Stomach (tissue), 9 donors: ENCODE data around the gene SPON2. TPM values are rescaled to one million over a fixed set of nuclear protein-coding genes. Genes with fewer than 3 reads are reported as not detected.

Experiments used
- DNase-seq, 2 donors: peaks; one replicate each; pipeline versions ENCODE4 v3.0.0 to v3.0.0-alpha.2; 2013 to 2019
- H3K27ac ChIP-seq, 5 donors: fragments of 200-600 bp in 4 of 5; sonication (generic) in 4 of 5; one replicate each; pipeline ENCODE4 v1.5.1; 2013 to 2019; ENCODE audit warnings: mild to moderate bottlenecking in 1 of 5, moderate library complexity in 1 of 5
- H3K27me3 ChIP-seq, 3 donors: fragments of 200-600 bp; sonication (generic); one replicate each; pipeline ENCODE4 v1.5.1; 2017 to 2019; ENCODE audit warnings: mixed run types in 1 of 3
- H3K36me3 ChIP-seq, 4 donors: fragments of 200-600 bp; sonication (generic); 1 replicate in 3 of 4; 2 replicates in 1 of 4; pipeline ENCODE4 v1.5.1; 2016 to 2019
- H3K4me1 ChIP-seq, 4 donors: fragments of 200-600 bp; sonication (generic); one replicate each; pipeline ENCODE4 v1.5.1; 2016 to 2019
- H3K4me3 ChIP-seq, 4 donors: fragments of 200-600 bp; sonication (generic) in 3 of 4; one replicate each; pipeline ENCODE4 v1.5.1; 2016 to 2019; ENCODE audit warnings: mild to moderate bottlenecking in 1 of 4
- H3K9me3 ChIP-seq, 4 donors: fragments of 200-600 bp; sonication (generic); one replicate each; pipeline ENCODE4 v1.5.1; 2016 to 2019
- CTCF ChIP-seq, 7 experiments: fragments of 450-650 bp in 4 of 7; fragments of 200-600 bp in 3 of 7; sonication (generic) in 3 of 7; IDR thresholded peaks; one replicate each; pipeline ENCODE4 v1.5.1; 2016 to 2019; ENCODE audit warnings: antibody characterized with exemption in 7 of 7, control low read depth in 2 of 7, mild to moderate bottlenecking in 1 of 7
- EP300 ChIP-seq: sonication (generic); formaldehyde crosslinking; IDR thresholded peaks from one replicate; pipeline ENCODE4 v1.6.1; 2017; ENCODE audit warnings: antibody characterized with exemption
- POLR2A ChIP-seq, 4 donors: fragments of 450-650 bp; IDR thresholded peaks; one replicate each; pipeline ENCODE4 v1.6.1; 2016; ENCODE audit warnings: antibody characterized with exemption in 4 of 4, control low read depth in 2 of 4, mild to moderate bottlenecking in 1 of 4, moderate library complexity in 1 of 4
- POLR2AphosphoS5 ChIP-seq, 3 donors: sonication (generic); formaldehyde crosslinking; IDR thresholded peaks; one replicate each; pipeline ENCODE4 v1.6.1; 2016; ENCODE audit warnings: antibody characterized with exemption in 3 of 3
- WGBS, 5 donors: extraction: QIAGEN DNeasy Blood & Tissue Kit in 3 of 5; methylation state at CpG; one replicate each; pipeline versions ENCODE4 v1.1.5 to v1.1.7; 2013 to 2018; 5-methylcytosine and 5-hydroxymethylcytosine counted together
- intact Hi-C: fragments of 100-400 bp; cut with DNase I; formaldehyde crosslinking; loops from one replicate; pipeline ENCODE4 v1.15.1; 2023; ENCODE audit warnings: low total_unique reads
- polyA plus RNA-seq, 3 donors: library from polyadenylated mRNA; stranded (reverse); fragments of 200-250 nt; gene quantifications; one replicate each; pipeline ENCODE4 v1.2.3, GENCODE V29; 2013
- total RNA-seq, 5 donors: library from RNA; depleted of rRNA; stranded (reverse); fragments of >200 nt; gene quantifications; one replicate each; pipeline versions ENCODE4 v1.1.0 to v1.2.3, GENCODE V29; 2014 to 2016
- donor health status: healthy with polysubstance abuse.
- donor health status: Bipolar disorder and iron deficiency.
- donor health status: healthy.

Gene SPON2
- total and polyA plus RNA-seq, 8 donors, result 12.8 to 224 (median 47.6) TPM

GRCh38 chr4:1216076-1216614 lies 43.8 kb upstream of the SPON2 start:
- 90 to 96% (median 95%) methylated on average over 8 to 34 of the region's 34 CpGs for WGBS, 5 donors

DNA sequence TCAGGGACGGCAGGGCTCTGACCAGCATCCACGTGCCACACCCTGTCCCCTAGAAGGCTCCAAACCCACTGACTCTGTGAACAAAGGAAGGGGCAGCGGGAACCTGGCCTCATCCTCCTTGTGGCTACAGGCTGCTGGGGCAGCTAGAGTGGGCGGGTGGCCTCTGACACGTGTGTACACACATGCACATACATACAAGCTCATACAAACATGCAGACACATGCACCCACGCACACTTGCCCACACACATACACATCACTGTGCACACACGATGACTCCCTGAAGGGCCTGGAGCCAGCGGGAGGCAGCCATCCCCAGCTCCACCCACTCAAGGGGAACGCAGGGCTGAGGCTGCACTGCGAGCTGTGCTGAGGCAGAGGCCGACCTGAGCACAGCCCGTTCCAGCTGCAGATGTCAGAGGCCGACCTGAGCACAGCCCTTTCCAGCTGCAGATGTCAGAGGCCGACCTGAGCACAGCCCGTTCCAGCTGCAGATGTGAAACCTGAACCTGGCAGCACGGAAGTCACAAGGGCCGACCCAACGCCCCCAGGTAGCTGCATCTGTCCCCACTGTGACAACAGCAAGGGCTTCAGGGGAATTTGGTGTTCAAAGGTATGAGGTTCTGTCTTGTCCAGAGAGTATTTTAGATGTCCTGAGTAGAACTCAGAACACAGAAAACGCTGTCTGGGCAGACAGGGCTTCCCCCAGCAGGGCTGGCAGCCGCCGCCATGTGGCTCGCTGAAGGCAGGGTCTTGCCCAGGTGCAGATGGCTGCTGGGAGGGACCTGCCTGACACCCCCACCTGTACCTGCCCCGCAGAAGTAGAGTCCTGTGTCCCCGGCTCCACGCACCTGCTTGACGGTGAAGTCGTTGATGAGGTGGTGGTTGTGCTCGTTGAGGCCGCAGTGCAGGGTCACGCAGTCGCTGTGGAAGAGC lies 43.0 kb upstream of the SPON2 start:
- Histone ChIP-seq H3K27ac (peak overlapping the region in 3 of 5 donors; percentile 18 to 74 (median 44)), H3K36me3 (peaks cover 41 to 87% (median 84%) of the 10 kb centered on the region in 4 donors)
- intact Hi-C loops, result no loop called here

More at GRCh38 chr4:1216076-1216614, 43.8 kb upstream of the SPON2 start:
- peaks cover 17 to 78% (median 49%) of the 10 kb centered on the region in 4 donors for H3K4me1 ChIP-seq
- peaks cover 41 to 87% (median 84%) of the 10 kb centered on the region in 4 donors for H3K36me3 ChIP-seq
- H3K4me3 ChIP-seq, result no peak overlapping the region
- H3K27ac ChIP-seq, result peak overlapping the region in 3 of 5 donors; percentile 45 to 74 (median 57)
- H3K27me3 ChIP-seq, result no peaks in the 10 kb centered on the region
- no peaks in the 10 kb centered on the region for H3K9me3 ChIP-seq
- TF ChIP-seq CTCF (IDR thresholded peaks at IDR 0.05), result no peak
- TF ChIP-seq EP300, result no peak
- no peak for TF ChIP-seq POLR2AphosphoS5 (IDR thresholded peaks at IDR 0.05)
- TF ChIP-seq POLR2A (IDR thresholded peaks at IDR 0.05), result no peak
- intact Hi-C loops, result no loop called here
- DNase-seq, result no peak

DNA sequence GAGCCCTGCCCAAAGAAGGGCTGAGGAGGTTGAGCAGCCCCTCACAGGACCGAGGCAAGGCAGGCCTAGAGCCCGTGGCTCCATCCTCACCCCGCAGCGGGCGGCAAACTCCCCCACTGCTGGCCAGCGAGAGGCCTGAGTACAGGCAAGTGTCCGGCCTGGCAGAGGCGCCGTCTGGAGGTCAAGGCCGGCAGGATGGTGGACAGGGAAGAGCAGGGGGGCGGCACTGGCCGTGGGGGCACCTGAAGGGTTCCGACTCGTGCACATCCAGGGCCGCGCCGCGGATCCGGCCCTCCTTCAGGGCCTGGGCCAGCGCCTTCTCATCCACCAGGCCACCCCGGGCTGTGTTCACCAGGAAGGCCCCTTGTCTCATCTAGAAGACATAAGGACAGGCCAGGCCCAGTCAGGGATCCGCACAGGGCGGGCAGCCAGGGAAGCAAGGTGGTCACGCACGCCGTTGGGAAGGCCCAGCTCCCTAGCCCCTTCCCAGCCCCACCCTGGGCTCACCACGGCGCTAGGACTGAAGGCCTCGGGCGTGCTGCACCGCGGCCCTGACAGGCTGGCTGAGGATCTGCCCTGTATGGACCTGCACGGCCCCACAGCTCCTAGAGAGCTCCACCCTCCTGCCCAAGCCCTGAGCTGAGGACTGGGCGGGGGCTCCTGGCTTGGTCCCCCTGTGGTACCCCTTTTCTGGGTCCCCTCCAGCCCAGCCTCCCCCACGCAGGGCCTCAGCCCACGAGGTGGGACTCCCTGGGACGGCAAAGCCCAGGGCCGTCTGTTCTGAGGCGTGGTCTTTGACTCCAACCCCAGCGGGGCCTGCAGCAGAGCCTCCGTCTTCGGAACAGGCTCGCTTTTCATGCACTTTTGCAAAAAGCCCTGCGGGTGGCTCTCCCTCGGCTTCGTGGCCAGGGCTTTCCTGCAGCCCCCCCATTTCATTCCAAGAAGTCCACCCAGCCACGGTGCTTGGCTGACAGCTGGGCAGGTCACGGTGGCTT lies 42.0 kb upstream of the SPON2 start:
- H3K27me3 ChIP-seq, result no peaks in the 10 kb centered on the region
- H3K27ac ChIP-seq, result peak overlapping the region in 3 of 5 donors; percentile 8 to 62 (median 38)
- H3K4me3 ChIP-seq, result no peak overlapping the region
- intact Hi-C loops, result no loop called here
- H3K36me3 ChIP-seq, result peaks cover 41 to 87% (median 82%) of the 10 kb centered on the region in 4 donors
- H3K4me1 ChIP-seq, result peaks cover 34 to 92% (median 63%) of the 10 kb centered on the region in 4 donors
- WGBS, 5 donors, result 84 to 92% (median 90%) methylated on average over 29 to 48 of the region's 48 CpGs
- DNase-seq, result no peak
- TF ChIP-seq CTCF (IDR thresholded peaks at IDR 0.05), result no peak
- no peak for TF ChIP-seq POLR2AphosphoS5 (IDR thresholded peaks at IDR 0.05)
- TF ChIP-seq EP300, result no peak
- TF ChIP-seq POLR2A (IDR thresholded peaks at IDR 0.05), result no peak
- H3K9me3 ChIP-seq, result no peaks in the 10 kb centered on the region

More for the DNA sequence above, 43.0 kb upstream of the SPON2 start:
- 63 to 89% (median 81%) methylated on average over 19 to 31 of the region's 31 CpGs for WGBS, 5 donors
- peak in 1 of 2 donors; percentile 43 for DNase-seq
- H3K9me3 ChIP-seq, result no peaks in the 10 kb centered on the region
- TF ChIP-seq EP300 (no peak), POLR2AphosphoS5 (IDR thresholded peaks at IDR 0.05) (no peak), POLR2A (IDR thresholded peaks at IDR 0.05) (no peak), CTCF (IDR thresholded peaks at IDR 0.05) (no peak)
- no peaks in the 10 kb centered on the region for H3K27me3 ChIP-seq
- H3K4me3 ChIP-seq, result no peak overlapping the region
- H3K4me1 ChIP-seq, result peaks cover 24 to 85% (median 56%) of the 10 kb centered on the region in 4 donors
